ENCODE measurements around the gene SORBS2.

The SORBS2 gene

DNA sequence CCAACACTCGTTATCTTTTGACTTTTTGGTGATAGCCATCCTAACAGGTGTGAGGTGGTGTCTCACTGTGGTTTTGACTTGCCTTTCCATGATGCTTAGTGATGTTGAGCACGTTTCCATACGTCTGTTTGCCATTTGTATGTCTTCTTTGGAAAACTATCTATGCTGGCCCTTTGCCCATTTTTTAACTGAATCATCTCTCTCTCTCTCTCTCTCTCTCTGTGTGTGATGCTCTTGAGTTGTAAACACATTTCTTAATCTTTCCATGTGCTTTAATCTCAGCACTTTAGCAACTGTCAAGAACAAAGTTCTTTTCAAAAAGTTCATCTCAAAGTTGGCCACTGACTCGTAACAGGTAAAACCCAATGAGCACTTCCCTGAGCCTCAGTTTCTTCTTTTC is 10.5 kb downstream of the SORBS2 start:
- Histone ChIP-seq H3K36me3 (ENCODE audit: insufficient read depth, low read length) (no peaks in the 10 kb centered on the region), H4K20me1 (ENCODE audit: insufficient read depth, low read length) (no peaks in the 10 kb centered on the region), H3K27ac (ENCODE audit: low read length) (no peak overlapping the region), H3K79me2 (ENCODE audit: insufficient read depth, low read length) (no peaks in the 10 kb centered on the region), H3K4me1 (ENCODE audit: insufficient read depth, low read length) (no peaks in the 10 kb centered on the region), H3K27me3 (ENCODE audit: insufficient read depth, low read length, poor library complexity) (no peaks in the 10 kb centered on the region), H3K9ac (ENCODE audit: low read depth, low read length) (no peak overlapping the region), H3K4me3 (ENCODE audit: low read depth in 1 of 2, low read length in 2 of 2) (no peak overlapping the region), H2AFZ (ENCODE audit: low read depth, low read length) (no peak overlapping the region), H3K4me2 (ENCODE audit: insufficient read depth, low read length) (no peak overlapping the region), H3K9me3 (ENCODE audit: insufficient read depth, low read length, severe bottlenecking) (no peaks in the 10 kb centered on the region)
- DNase-seq (no peak), ATAC-seq (ENCODE audit: insufficient read depth, low read depth) (no peak)
- TF ChIP-seq, protein P1, sequence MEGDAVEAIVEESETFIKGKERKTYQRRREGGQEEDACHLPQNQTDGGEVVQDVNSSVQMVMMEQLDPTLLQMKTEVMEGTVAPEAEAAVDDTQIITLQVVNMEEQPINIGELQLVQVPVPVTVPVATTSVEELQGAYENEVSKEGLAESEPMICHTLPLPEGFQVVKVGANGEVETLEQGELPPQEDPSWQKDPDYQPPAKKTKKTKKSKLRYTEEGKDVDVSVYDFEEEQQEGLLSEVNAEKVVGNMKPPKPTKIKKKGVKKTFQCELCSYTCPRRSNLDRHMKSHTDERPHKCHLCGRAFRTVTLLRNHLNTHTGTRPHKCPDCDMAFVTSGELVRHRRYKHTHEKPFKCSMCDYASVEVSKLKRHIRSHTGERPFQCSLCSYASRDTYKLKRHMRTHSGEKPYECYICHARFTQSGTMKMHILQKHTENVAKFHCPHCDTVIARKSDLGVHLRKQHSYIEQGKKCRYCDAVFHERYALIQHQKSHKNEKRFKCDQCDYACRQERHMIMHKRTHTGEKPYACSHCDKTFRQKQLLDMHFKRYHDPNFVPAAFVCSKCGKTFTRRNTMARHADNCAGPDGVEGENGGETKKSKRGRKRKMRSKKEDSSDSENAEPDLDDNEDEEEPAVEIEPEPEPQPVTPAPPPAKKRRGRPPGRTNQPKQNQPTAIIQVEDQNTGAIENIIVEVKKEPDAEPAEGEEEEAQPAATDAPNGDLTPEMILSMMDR (IDR thresholded peaks at IDR 0.05; ENCODE audit: borderline replicate concordance, extremely low read depth, low read length, poor library complexity, severe bottlenecking) = no peak

GRCh38 chr4:185800266-185800945 is 11.6 kb downstream of the SORBS2 start:
- TF ChIP-seq, protein P1 (IDR thresholded peaks at IDR 0.05; ENCODE audit: borderline replicate concordance, extremely low read depth, low read length, poor library complexity, severe bottlenecking) = no peak
- TF ChIP-seq EZH2 (IDR thresholded peaks at IDR 0.05; ENCODE audit: borderline replicate concordance, low read depth, low read length, severe bottlenecking) = no peak
- H3K27ac ChIP-seq (ENCODE audit: low read length) = no peak overlapping the region
- no peak for ATAC-seq (ENCODE audit: insufficient read depth, low read depth)
- no peaks in the 10 kb centered on the region for H4K20me1 ChIP-seq (ENCODE audit: insufficient read depth, low read length)
- no peaks in the 10 kb centered on the region for H3K36me3 ChIP-seq (ENCODE audit: insufficient read depth, low read length)
- no peak overlapping the region for H3K4me3 ChIP-seq (ENCODE audit: low read depth in 1 of 2, low read length in 2 of 2)
- no peaks in the 10 kb centered on the region for H3K79me2 ChIP-seq (ENCODE audit: insufficient read depth, low read length)
- no peaks in the 10 kb centered on the region for H3K9me3 ChIP-seq (ENCODE audit: insufficient read depth, low read length, severe bottlenecking)
- no peak overlapping the region for H3K4me2 ChIP-seq (ENCODE audit: insufficient read depth, low read length)
- no peaks in the 10 kb centered on the region for H3K4me1 ChIP-seq (ENCODE audit: insufficient read depth, low read length)
- DNase-seq = no peak
- no peak overlapping the region for H2AFZ ChIP-seq (ENCODE audit: low read depth, low read length)
- no peak overlapping the region for H3K9ac ChIP-seq (ENCODE audit: low read depth, low read length)
- H3K27me3 ChIP-seq (ENCODE audit: insufficient read depth, low read length, poor library complexity) = no peaks in the 10 kb centered on the region

DNA sequence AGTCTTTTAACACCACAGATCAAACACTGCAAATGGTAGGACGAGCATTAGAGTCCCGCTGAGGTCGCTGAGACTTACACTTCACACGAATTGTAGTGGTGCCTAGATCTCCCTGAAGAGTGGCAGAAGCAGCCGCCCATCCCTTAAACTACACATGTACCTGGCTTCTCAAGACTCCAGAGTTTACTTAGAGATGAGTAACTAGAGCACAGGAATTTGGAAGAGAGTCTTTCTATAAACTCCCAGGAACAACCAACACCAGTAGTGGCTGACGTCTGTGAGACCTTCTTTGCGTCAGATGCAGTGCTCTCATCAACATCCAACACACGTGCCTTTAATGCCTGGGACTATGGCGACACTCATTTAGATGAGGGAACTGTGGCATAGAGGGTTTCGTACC is 12.6 kb downstream of the SORBS2 start:
- H2AFZ ChIP-seq (ENCODE audit: low read depth, low read length) = no peak overlapping the region
- no peaks in the 10 kb centered on the region for H3K9me3 ChIP-seq (ENCODE audit: insufficient read depth, low read length, severe bottlenecking)
- ATAC-seq (ENCODE audit: insufficient read depth, low read depth) = no peak
- DNase-seq = no peak
- H3K4me2 ChIP-seq (ENCODE audit: insufficient read depth, low read length) = no peak overlapping the region
- no peaks in the 10 kb centered on the region for H3K27me3 ChIP-seq (ENCODE audit: insufficient read depth, low read length, poor library complexity)
- no peaks in the 10 kb centered on the region for H3K79me2 ChIP-seq (ENCODE audit: insufficient read depth, low read length)
- no peaks in the 10 kb centered on the region for H3K36me3 ChIP-seq (ENCODE audit: insufficient read depth, low read length)
- H3K27ac ChIP-seq (ENCODE audit: low read length) = no peak overlapping the region
- H4K20me1 ChIP-seq (ENCODE audit: insufficient read depth, low read length) = no peaks in the 10 kb centered on the region
- no peaks in the 10 kb centered on the region for H3K4me1 ChIP-seq (ENCODE audit: insufficient read depth, low read length)
- H3K4me3 ChIP-seq (ENCODE audit: low read depth in 1 of 2, low read length in 2 of 2) = no peak overlapping the region
- no peak for TF ChIP-seq EZH2 (IDR thresholded peaks at IDR 0.05; ENCODE audit: borderline replicate concordance, low read depth, low read length, severe bottlenecking)
- TF ChIP-seq, protein P1 (IDR thresholded peaks at IDR 0.05; ENCODE audit: borderline replicate concordance, extremely low read depth, low read length, poor library complexity, severe bottlenecking) = no peak
- H3K9ac ChIP-seq (ENCODE audit: low read depth, low read length) = no peak overlapping the region

All from DND-41 (cell line).